ENCODE measurements around the gene RBM43.

Gene RBM43

DNA sequence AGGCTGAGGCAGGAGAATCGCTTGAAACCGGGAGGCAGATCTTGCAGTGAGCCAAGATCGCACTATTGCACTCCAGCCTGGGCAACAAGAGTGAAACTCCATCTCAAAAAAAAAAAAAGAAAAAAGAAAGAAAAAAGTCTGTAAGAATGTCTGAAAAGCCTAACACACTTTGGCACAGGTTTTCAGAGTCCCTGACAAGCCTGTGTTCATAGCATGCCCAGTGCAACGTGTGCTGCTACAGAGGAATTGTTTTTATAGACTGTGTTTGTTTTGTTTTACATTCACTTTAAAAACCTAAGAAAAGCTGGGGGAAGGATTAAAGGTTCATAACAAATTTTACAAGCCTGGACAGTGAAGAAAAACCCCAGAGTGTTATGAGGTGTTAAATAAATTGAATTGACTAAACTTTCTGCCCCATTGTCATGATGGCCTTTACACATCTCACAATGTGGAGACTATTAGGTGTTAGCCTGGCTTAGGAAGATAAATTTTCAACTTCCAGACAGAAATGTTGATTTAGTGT lies 55.2 kb downstream of the RBM43 start:
- DNase-seq, result no peak

DNA sequence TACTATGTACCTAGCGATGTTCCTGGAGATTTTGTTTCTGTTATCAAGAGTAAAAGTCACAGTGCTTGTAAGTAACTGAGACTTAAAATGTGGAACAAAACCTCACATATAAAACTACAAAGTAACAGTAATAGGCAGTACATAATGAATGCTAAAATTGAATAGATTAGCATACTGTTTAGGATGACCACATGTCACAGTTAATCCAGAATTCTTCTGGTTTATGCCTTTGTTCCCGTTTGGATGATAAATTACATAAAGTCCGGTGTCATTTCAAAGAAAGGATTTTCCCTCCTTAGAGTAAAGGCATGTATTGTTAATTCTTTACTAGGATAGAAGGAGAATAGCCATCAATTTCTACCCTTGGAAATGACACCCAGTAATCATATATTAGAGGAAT lies 56.1 kb downstream of the RBM43 start:
- DNase-seq, result no peak

DNA sequence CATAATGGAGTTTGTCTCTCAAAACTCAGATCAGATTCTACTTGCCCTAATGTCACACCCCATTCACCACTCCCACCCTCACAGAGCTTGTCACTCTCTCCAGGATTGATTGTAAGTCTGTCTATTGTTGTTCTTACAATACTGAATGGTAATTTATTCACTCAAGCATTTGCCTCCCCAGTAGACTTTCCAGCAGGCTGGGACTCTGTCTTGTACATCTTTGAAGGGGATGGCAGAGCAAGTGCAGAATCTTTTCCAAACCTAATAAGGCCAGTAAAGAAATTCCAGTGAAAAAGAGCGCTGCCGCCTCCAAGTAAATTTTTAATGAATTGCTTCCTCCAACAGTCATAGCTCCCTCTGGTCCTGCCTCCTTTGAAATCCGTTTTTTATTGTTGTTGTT lies 56.9 kb downstream of the RBM43 start:
- DNase-seq, result no peak

DNA sequence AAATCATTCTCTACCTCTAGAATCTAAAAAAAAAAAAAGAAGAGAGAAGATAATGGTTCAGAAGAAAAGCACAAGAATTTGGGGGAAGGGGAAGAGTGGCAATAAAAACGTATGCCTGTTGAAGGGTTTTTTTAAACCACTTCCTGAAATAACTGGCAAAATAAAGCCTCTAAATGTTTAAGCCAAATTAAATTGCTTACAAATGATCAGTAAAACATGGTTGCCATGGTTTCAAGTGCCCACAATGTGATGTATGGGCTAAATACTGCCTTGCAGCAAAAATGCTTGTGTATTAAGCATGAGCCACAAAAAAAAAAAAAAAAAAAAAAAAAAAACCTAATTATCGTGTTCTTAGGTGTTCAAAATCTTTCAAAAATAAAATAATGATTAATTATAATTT lies 60.8 kb downstream of the RBM43 start:
- DNase-seq, result no peak

DNA sequence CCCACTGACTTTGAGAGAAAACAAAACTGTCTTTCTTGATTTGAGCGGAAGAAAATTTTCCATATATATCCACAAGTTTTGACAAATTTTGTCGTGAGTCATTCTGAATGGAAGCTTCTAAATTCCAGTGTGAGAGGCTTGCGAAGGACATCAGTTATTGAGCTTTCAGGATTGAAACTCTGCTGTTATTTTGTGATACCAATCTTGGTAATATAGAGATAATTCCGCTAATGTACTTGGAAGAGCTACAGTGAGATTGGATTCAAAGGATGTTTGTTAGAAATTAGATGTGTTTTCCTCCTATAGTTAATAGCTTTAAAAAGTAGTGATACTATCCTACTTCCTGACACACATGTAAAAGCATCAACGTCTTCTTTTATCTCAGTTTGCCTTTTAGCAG lies 61.4 kb downstream of the RBM43 start:
- DNase-seq, result no peak

DNA sequence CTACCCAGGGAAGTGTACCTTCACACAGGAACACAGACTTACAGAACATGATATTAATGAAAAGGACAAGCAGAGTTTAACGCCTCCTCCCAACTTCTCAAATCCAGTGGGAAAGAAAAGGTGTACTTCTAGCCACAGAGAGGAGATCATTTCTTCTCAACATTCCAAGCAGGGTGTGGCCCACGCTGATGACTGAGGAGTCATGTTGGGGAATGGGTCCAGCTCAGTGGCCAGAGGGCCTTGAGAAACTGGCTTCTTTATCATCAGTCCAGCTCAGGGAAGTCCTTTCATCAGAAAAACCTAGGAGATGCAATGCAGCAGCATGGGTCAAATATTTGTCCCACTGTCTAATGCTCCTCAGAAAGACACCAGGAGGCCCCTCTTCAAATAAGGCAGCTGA lies 63.0 kb downstream of the RBM43 start:
- no peak for DNase-seq

Measured in NCI-H1105 (cell line).